Esophagus squamous epithelium (tissue), 4 donors: Measurements from ENCODE around the gene ITGB5.

Experiments
- POLR2A ChIP-seq, 4 donors: fragments of 450-650 bp; IDR thresholded peaks; one replicate each; pipeline ENCODE4 v1.6.1; 2017; ENCODE audit warnings: antibody characterized with exemption in 4 of 4, mild to moderate bottlenecking in 4 of 4, moderate library complexity in 3 of 4
- TF ChIP-seq, protein P1 (sequence below), 6 experiments: fragments of 450-650 bp in 4 of 6; fragments of 200-600 bp in 2 of 6; sonication (generic) in 2 of 6; IDR thresholded peaks; one replicate each; pipeline ENCODE4 v1.5.1; 2016 to 2019; ENCODE audit warnings: antibody characterized with exemption in 6 of 6, mild to moderate bottlenecking in 4 of 6, moderate library complexity in 4 of 6

GRCh38 chr3:124764746-124765145 is 122.4 kb downstream of the ITGB5 start:
- TF ChIP-seq, protein P1, sequence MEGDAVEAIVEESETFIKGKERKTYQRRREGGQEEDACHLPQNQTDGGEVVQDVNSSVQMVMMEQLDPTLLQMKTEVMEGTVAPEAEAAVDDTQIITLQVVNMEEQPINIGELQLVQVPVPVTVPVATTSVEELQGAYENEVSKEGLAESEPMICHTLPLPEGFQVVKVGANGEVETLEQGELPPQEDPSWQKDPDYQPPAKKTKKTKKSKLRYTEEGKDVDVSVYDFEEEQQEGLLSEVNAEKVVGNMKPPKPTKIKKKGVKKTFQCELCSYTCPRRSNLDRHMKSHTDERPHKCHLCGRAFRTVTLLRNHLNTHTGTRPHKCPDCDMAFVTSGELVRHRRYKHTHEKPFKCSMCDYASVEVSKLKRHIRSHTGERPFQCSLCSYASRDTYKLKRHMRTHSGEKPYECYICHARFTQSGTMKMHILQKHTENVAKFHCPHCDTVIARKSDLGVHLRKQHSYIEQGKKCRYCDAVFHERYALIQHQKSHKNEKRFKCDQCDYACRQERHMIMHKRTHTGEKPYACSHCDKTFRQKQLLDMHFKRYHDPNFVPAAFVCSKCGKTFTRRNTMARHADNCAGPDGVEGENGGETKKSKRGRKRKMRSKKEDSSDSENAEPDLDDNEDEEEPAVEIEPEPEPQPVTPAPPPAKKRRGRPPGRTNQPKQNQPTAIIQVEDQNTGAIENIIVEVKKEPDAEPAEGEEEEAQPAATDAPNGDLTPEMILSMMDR (IDR thresholded peaks at IDR 0.05), result no peak
- no peak for TF ChIP-seq POLR2A (IDR thresholded peaks at IDR 0.05)
